Activated naive CD4-positive, alpha-beta T cell treated with anti-CD3 and anti-CD28 coated beads, Interleukin-2, amount 50 U/mL, for 24 hours (primary cell): ENCODE results near the gene WDR55.
"Not testable (repeated sequence)": the region's sequence is repeated elsewhere in the genome, so short reads cannot be mapped to it uniquely, and the experiment has no call there.

ENCODE experiments used
- H3K27ac Mint-ChIP-seq: one replicate; pipeline ENCODE4 v1.8.0; 2021; ENCODE audit warnings: mild to moderate bottlenecking, mixed read lengths
- H3K27me3 Mint-ChIP-seq: one replicate; pipeline ENCODE4 v1.8.0; 2021; ENCODE audit warnings: mixed read lengths
- H3K36me3 Mint-ChIP-seq: one replicate; pipeline ENCODE4 v1.8.0; 2021; ENCODE audit warnings: mixed read lengths
- H3K4me1 Mint-ChIP-seq: one replicate; pipeline ENCODE4 v1.8.0; 2021; ENCODE audit warnings: mixed read lengths
- H3K4me3 Mint-ChIP-seq: one replicate; pipeline ENCODE4 v1.8.0; 2021; ENCODE audit warnings: mild to moderate bottlenecking, mixed read lengths
- H3K9me3 Mint-ChIP-seq: one replicate; pipeline ENCODE4 v1.8.0; 2021; ENCODE audit warnings: mixed read lengths

The WDR55 gene, protein sequence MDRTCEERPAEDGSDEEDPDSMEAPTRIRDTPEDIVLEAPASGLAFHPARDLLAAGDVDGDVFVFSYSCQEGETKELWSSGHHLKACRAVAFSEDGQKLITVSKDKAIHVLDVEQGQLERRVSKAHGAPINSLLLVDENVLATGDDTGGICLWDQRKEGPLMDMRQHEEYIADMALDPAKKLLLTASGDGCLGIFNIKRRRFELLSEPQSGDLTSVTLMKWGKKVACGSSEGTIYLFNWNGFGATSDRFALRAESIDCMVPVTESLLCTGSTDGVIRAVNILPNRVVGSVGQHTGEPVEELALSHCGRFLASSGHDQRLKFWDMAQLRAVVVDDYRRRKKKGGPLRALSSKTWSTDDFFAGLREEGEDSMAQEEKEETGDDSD

DNA sequence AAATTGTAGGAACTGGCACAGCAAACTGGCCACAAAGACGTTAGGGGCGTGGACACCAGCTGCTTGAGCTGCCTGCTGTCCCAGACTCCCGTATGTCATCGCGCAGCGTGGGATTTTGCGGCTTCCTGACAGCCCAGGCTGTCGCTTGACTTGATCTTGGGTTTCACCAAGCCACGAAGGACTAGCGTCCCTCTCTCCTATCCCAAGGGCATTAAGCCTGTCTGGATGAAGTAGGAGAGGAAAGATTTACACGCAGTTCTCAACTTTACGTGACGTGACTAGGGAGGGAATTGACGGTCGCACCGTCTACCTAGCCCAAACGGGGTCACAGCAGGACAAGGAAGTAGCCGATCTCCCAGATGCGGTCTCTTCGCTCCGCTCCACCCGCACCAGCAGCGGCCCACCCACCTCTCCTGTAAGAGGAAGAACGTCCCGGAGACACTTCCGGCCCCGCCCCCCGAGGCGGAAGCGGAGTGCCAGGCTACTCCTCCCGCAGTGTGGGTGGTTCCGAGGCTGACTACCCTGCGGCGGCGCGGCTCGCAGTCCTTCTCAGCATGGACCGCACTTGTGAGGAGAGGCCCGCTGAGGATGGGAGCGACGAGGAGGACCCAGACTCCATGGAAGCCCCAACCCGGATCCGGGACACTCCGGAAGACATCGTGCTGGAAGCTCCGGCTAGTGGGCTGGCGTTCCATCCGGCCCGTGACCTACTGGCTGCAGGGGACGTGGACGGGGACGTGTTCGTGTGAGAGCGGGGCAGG, at the start of gene WDR55:
Gene WDR55, plus strand, starts transcription at position 546 of the 761 bp plus-strand sequence. Its CDS starts 9 bp downstream, at position 555.
- H3K4me3 Mint-ChIP-seq = peak within 1 kb of the TSS; percentile 99
- H3K27me3 Mint-ChIP-seq = no peaks in the 10 kb centered on the region
- peaks cover 29% of the 10 kb centered on the region for H3K36me3 Mint-ChIP-seq
- no peaks in the 10 kb centered on the region for H3K9me3 Mint-ChIP-seq
- H3K27ac Mint-ChIP-seq = peak within 1 kb of the TSS; percentile 96
- H3K4me1 Mint-ChIP-seq = peaks cover 33% of the 10 kb centered on the region

DNA sequence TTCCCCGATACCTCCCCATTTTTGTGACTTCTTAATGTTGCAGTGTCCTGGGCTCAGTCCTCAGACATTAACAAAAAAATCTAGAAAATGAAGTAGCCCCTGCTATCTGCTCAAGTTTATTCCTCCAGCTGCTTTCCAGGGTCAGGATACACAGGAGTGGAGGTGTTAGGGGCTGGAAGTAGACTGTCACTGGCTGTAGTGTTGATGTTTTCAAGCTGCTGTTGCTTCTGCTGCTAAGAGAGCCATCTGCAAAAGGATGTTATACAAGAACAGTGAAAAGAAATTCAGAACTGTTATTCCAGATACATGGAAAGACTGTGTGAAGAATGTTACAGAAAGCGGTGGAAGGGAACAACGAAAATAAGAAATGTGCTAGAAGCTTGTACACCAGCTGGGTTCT, 42.4 kb upstream of the WDR55 start:
- H3K4me3 Mint-ChIP-seq = no peak overlapping the region
- H3K27me3 Mint-ChIP-seq = peaks cover 1% of the 10 kb centered on the region
- H3K36me3 Mint-ChIP-seq = no peaks in the 10 kb centered on the region
- H3K9me3 Mint-ChIP-seq = no peaks in the 10 kb centered on the region
- no peak overlapping the region for H3K27ac Mint-ChIP-seq
- H3K4me1 Mint-ChIP-seq = no peaks in the 10 kb centered on the region

DNA sequence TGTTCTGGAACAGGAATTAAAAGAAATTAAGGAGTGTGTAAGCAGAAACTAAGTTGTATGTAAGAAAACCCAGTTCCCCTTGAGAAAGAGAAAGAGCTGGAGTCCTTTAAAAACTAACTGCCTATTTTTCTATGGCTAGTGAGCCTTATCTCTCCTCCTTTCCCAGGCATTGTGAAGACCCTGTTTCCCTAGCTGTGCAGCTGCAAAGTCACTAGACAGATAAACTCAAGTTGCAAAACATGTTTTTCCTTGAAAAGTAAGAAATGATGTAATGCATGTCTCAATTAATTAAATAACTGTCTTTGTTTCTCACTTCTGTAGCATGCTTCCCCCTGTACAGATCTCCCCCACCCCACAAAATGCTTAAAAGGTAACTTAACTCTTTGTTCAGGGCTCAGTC, 41.6 kb upstream of the WDR55 start:
- not testable (repeated sequence) for H3K4me3 Mint-ChIP-seq, H3K9me3 Mint-ChIP-seq, H3K4me1 Mint-ChIP-seq, H3K27me3 Mint-ChIP-seq, H3K36me3 Mint-ChIP-seq
- H3K27ac Mint-ChIP-seq = peak overlapping the region; percentile 25

DNA sequence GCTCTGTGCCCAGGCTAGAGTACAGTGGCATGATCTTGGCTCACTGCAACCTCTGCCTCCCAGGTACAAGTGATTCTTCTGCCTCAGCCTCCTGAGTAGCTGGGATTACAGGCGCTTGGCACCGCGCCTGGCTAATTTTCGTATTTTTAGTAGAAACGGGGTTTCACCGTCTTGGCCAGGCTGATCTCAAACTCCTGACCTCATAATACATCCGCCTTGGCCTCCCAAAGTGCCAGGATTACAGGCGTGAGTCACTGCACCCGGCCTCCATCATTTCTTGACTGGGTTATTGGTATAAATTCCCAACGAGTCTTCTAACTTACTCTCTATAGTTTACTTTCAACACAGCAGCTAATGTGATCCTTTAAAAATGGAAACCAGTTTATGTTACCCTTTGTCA, 39.8 kb upstream of the WDR55 start:
- not testable (repeated sequence) for H3K36me3 Mint-ChIP-seq, H3K4me1 Mint-ChIP-seq, H3K4me3 Mint-ChIP-seq, H3K27me3 Mint-ChIP-seq, H3K9me3 Mint-ChIP-seq, H3K27ac Mint-ChIP-seq

DNA sequence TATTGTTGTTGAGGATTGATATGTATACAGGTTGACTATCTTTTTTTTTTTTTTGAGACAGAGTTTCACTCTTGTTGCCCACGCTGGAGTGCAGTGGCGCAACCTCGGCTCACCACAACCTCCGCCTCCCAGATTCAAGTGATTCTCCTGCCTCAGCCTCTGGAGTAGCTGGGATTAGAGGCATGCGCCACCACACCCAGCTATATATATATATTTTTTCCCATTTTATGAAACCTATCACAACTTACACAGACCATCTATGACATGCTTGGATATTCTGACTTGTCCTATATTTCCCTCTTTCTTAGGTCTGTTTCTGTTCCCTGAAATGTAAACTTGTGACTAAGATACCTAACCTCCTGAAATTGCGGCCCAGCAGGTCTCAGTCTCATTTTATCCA, 36.7 kb upstream of the WDR55 start:
- no peak overlapping the region for H3K4me3 Mint-ChIP-seq
- H3K4me1 Mint-ChIP-seq = peaks cover 9% of the 10 kb centered on the region
- H3K27ac Mint-ChIP-seq = no peak overlapping the region
- peaks cover 2% of the 10 kb centered on the region for H3K36me3 Mint-ChIP-seq
- H3K9me3 Mint-ChIP-seq = no peaks in the 10 kb centered on the region
- H3K27me3 Mint-ChIP-seq = peaks cover 1% of the 10 kb centered on the region

DNA sequence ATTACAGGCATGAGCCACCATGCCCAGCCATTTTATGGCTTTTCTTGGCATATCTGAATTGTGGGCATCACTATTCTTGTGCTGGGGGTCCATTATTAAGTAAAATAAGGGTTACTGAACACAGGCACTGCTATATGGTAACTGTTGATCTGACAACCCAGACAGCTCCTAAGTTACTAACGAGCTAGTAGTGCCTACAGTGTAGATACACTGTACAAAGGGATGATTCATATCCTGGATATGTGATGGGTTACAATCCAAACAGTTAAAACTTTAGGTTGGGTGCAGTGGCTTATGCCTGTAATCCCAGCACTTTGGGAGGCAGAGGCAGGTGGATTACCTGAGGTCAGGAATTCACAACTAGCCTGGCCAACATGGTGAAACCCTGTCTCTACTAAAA, 36.0 kb upstream of the WDR55 start:
- peaks cover 15% of the 10 kb centered on the region for H3K4me1 Mint-ChIP-seq
- H3K4me3 Mint-ChIP-seq = no peak overlapping the region
- no peaks in the 10 kb centered on the region for H3K9me3 Mint-ChIP-seq
- H3K27ac Mint-ChIP-seq = no peak overlapping the region
- H3K27me3 Mint-ChIP-seq = peaks cover 1% of the 10 kb centered on the region
- H3K36me3 Mint-ChIP-seq = peaks cover 2% of the 10 kb centered on the region

DNA sequence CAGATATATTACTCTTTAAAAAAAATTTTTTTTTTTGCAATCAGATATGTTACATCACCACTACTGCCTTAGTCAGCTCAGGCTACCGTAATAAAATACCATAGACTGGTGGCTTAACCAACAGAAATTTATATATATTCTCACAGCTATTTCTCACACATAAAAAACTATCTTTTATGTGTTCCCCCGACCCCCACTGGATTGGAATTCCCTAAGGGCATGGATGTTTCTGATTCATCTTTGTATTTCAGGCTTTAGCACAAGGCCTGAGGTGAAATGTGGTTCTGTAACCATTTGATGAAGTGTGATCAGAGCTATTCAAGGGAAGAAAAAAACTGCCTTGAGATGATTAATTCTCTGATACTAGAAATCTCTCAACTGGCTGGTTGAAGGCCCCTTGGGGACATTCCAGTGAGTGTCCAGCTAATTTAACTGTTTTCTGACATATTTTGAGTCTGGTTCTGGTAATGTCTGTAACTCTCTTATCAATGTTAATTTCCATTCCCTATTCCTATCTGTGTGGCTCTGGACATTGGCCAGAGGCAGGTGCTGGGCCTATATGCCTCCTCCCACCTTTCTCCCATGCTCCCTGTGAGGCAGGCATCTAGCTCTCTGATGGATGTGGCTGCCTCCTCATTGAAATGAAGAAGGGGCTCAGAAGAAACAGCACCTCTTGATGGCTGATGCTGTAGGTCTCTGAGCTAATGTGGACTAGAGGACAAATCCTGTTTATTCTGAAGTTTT, 34.2 kb upstream of the WDR55 start:
- H3K9me3 Mint-ChIP-seq = no peaks in the 10 kb centered on the region
- H3K36me3 Mint-ChIP-seq = peaks cover 2% of the 10 kb centered on the region
- no peak overlapping the region for H3K27ac Mint-ChIP-seq
- H3K4me1 Mint-ChIP-seq = peaks cover 19% of the 10 kb centered on the region
- H3K27me3 Mint-ChIP-seq = peaks cover 1% of the 10 kb centered on the region
- H3K4me3 Mint-ChIP-seq = peak overlapping the region; percentile 5

DNA sequence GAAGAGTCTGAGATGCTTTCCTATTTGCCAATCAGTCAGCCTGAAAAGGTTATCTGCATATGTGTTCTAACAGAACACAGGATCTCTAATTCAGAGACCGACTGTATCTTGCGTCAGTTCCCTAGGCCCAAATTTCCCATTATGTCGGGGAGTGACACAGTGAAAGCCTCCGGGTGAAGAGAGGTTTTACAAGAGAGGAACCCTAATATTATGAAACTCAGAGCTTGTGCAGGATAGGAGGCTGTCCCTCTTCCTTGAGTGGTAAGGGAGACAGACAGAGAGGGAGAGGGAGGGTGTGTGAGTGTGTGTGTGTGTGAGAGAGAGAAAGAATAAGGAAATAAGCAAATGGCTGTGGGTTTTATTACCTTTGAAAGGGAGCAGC, 33.7 kb upstream of the WDR55 start:
- peaks cover 1% of the 10 kb centered on the region for H3K27me3 Mint-ChIP-seq
- H3K36me3 Mint-ChIP-seq = peaks cover 2% of the 10 kb centered on the region
- H3K4me3 Mint-ChIP-seq = peak overlapping the region; percentile 5
- H3K9me3 Mint-ChIP-seq = no peaks in the 10 kb centered on the region
- peaks cover 19% of the 10 kb centered on the region for H3K4me1 Mint-ChIP-seq
- H3K27ac Mint-ChIP-seq = no peak overlapping the region

DNA sequence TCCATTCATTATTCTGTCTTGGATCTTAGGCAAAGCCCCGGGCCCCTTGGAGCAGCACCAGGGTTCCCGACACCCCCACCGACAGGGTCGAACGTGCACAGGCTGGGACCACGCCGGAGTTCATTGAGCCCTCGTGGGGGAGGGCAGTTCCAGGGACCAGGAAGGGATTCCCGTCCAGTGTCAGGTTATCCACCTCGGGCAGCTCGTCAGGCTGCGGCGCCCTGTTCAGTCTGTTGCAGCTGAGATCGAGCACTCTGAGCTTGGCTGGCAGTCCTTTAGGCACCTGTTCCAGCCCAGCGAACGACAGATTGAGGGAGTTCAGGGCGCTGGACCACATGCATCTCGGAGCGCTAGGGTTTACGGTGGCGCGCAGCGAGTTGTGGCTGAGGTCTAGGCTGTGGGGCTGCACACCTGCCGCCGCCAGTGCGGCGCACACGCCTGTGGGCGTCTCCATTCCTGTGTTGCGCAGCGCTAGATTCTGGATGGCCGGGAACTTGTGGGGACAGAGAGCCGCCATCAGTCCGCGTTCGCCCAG, 32.8 kb upstream of the WDR55 start:
- H3K27me3 Mint-ChIP-seq = peaks cover 1% of the 10 kb centered on the region
- peak overlapping the region; percentile 83 for H3K4me3 Mint-ChIP-seq
- no peaks in the 10 kb centered on the region for H3K9me3 Mint-ChIP-seq
- H3K4me1 Mint-ChIP-seq = peaks cover 19% of the 10 kb centered on the region
- H3K36me3 Mint-ChIP-seq = peaks cover 2% of the 10 kb centered on the region
- no peak overlapping the region for H3K27ac Mint-ChIP-seq

DNA sequence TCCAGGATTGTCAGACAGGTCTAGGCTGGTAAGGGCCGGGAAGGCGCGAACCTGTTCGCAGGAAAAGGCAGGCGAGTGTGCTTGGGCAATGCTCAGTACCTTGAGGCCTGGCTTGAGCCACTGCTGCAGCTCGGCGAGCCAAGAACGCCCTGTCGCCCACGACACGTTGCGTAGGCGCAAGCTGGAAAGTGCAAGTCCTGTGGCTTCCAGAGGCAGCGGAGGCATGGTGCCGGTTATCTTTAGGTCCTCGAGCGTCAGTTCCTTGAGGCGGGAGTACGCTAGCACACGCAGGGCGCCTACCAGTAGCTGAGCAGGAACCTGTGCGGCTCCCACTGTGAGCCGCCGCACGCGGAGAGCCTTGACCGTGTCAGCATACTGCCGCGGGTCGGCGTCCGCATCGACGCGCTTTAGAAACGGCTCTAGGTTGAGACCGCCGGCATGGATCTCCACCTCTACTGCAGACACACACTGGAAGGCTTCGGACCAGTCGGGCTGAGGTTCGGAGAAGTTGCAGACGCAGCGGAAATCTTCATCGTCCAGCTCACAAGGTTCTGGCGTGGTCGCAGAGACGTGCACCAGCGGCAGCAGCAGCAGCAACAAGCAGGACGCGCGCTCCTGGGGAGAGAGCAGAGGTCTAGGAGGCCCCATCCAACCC, 32.2 kb upstream of the WDR55 start:
- Mint-ChIP-seq H3K36me3 (peaks cover 2% of the 10 kb centered on the region), H3K9me3 (no peaks in the 10 kb centered on the region), H3K27ac (peak overlapping the region; percentile 8), H3K4me1 (peaks cover 19% of the 10 kb centered on the region), H3K27me3 (peaks cover under 1% of the 10 kb centered on the region), H3K4me3 (peak overlapping the region; percentile 83)

DNA sequence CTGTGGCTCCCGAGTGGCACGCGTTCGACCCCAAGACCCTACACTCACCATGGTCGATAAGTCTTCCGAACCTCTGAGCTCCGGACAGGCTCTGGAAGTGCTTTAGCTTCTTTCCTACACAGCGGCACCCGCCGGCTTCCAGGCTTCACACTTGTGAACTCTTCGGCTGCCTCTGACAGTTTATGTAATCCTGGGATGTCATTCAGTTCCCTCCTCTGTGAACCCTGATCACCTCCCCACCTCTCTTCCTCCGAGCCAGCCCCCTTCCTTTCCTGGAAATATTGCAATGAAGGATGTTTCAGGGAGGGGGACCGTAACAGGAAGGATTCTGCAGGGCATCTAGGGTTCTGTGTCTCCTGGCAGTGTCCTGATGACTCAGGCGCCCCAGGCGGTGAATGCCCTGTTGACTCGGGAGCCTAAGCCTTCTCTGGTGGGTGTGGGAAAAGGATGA, 31.7 kb upstream of the WDR55 start, which contains the start of gene CD14:
Gene CD14, minus strand, starts transcription at position 155 of the 451 bp plus-strand sequence. Its CDS starts 104 bp downstream, at position 51.
- peak within 1 kb of the TSS; percentile 8 for H3K27ac Mint-ChIP-seq
- H3K27me3 Mint-ChIP-seq = no peaks in the 10 kb centered on the region
- peak within 1 kb of the TSS; percentile 83 for H3K4me3 Mint-ChIP-seq
- H3K9me3 Mint-ChIP-seq = no peaks in the 10 kb centered on the region
- peaks cover 20% of the 10 kb centered on the region for H3K4me1 Mint-ChIP-seq
- peaks cover 1% of the 10 kb centered on the region for H3K36me3 Mint-ChIP-seq

DNA sequence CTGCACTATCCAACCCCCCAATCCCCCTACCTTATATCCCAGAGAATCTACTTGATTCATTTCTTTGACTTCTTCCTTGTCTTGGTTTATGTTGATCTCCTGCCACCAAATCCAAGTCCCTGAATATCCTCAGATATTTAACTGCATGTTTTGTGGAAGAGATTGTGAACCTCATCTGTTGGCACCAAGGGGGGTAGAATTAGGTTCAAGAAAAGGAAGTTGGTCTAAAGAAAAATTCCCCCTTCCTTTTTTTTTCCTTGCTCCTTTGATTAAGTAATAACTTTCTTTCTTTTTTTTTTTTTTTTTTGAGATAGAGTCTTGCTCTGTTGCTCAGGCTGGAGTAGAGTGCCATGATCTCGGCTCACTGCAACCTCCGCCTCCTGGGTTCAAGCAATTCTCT, 31.2 kb upstream of the WDR55 start:
- Mint-ChIP-seq H3K4me3 (peak overlapping the region; percentile 83), H3K36me3 (no peaks in the 10 kb centered on the region), H3K27me3 (no peaks in the 10 kb centered on the region), H3K4me1 (peaks cover 24% of the 10 kb centered on the region), H3K9me3 (no peaks in the 10 kb centered on the region), H3K27ac (no peak overlapping the region)

DNA sequence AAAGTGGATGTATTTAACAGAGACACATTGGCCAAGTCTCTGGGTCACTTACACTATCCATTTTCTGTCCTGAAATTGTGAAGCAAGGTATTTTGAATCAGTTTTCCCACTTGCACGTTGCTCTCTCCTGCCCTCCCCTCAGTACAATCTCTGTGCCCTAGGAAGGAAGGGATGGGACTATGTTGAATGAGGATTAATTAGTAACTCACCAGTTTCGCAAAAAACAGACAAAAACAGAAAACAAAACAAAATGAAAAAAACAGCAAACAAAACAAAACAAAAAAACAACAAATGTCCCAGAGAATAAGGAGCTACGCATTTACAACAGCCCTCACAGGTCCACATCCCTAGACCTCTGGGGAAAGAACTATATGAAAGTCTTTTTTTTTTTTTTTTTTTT, 30.6 kb upstream of the WDR55 start:
- Mint-ChIP-seq H3K27ac (no peak overlapping the region), H3K4me3 (no peak overlapping the region), H3K9me3 (no peaks in the 10 kb centered on the region), H3K36me3 (no peaks in the 10 kb centered on the region), H3K27me3 (no peaks in the 10 kb centered on the region), H3K4me1 (peaks cover 29% of the 10 kb centered on the region)

DNA sequence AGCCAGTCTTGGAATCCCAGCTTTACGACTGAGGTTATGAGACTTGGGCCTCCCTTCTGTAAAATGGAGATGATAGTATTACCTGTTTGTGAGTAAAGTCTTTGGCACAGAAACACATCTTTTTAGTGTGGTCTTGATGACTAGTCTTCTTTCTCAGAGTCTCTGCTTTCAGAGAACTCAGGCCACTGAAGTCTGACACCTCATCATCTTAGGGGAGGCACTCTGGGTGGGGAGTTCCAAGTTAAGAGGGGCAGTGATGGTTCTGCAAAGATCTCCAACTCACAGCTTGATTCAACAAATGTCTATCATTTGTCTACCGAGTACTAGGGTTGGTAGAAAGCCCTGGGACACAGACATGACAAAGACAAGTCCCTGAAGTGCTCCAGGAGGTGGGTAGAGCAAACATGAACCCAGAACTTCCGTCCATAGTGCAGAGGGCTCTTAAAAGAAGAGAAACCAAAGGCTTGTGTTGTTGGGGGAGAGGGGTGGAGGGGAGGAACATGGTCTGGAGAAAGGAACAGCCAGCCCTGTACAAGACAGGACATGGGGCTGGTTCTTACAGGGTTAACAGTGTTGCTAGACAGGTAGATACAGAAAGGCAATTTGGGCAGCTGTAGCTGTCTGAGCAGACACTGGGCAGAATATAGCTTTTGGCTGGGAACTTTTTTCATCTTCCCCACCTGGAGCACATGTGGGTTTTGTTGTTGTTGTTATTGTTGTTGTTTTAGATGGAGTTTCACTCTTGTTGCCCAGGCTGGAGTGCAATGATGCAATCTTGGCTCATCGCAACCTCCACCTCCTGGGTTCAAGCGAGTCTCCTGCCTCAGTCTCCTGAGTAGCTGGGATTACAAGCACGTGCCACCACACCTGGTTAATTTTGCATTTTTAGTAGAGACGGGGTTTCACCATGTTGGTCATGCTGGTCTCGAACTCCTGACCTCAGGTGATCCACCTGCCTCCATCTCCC, 29.1 kb upstream of the WDR55 start:
- H3K36me3 Mint-ChIP-seq = no peaks in the 10 kb centered on the region
- H3K4me1 Mint-ChIP-seq = peaks cover 39% of the 10 kb centered on the region

More for the DNA sequence above, 29.1 kb upstream of the WDR55 start:
- Mint-ChIP-seq H3K4me3 (no peak overlapping the region), H3K9me3 (no peaks in the 10 kb centered on the region), H3K27me3 (no peaks in the 10 kb centered on the region), H3K27ac (no peak overlapping the region)
